ENCODE measurements around the gene CPT1B. TPM values are rescaled to one million over a fixed set of nuclear protein-coding genes. Genes with fewer than 3 reads are reported as not detected.

Gene CPT1B
- total RNA-seq, 1 donor from 2014 or later: 60.7 TPM

DNA sequence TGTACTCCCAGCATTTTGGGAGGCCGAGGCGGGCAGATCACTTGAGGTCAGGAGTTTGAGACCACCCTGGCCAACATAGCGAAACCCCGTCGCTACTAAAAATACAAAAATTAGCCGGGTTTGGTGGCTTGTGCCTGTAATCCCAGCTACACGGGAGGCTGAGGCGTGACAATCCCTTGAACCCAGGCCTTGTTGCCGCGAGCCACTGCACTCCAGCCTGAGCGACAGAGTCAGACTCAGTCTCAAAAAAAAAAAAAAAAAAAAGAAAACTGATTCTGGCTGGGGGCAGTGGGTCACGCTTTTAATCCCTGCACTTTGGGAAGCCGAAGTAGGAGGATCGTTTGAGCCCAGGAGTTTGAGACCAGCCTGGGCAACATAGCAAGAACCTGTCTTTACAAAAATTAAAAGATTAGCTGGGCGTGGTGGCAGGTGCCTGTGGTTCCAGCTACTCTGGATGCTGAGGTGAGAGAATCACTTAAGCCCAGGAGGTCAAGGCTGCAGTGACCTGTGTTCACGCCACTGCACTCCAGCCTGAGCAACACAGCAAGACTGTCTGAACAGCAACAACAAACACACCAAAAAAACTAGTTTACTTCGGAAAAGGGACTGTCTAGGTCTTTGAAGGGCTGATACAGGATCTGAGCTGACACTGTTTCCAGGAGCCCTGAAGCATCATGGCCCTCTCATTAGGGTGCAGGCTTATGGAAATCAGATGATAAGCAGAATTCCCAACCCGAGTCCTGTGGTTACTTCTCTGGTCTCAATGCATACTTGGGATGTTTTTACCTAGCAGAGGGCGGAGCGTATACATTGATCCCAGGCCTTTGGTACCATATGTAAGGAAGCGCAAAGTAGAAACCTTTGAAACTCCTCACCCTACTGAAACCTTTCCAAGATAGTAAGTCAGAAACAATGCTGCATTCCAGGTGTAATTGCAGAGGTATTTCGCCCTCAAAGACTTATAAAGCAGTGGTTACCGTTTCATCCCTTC, 6.2 kb upstream of the CPT1B start:
- TF ChIP-seq, protein P1, sequence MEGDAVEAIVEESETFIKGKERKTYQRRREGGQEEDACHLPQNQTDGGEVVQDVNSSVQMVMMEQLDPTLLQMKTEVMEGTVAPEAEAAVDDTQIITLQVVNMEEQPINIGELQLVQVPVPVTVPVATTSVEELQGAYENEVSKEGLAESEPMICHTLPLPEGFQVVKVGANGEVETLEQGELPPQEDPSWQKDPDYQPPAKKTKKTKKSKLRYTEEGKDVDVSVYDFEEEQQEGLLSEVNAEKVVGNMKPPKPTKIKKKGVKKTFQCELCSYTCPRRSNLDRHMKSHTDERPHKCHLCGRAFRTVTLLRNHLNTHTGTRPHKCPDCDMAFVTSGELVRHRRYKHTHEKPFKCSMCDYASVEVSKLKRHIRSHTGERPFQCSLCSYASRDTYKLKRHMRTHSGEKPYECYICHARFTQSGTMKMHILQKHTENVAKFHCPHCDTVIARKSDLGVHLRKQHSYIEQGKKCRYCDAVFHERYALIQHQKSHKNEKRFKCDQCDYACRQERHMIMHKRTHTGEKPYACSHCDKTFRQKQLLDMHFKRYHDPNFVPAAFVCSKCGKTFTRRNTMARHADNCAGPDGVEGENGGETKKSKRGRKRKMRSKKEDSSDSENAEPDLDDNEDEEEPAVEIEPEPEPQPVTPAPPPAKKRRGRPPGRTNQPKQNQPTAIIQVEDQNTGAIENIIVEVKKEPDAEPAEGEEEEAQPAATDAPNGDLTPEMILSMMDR (IDR thresholded peaks at IDR 0.05): no peak
- H3K27ac Mint-ChIP-seq (ENCODE audit: unreplicated experiment): no peak overlapping the region

DNA sequence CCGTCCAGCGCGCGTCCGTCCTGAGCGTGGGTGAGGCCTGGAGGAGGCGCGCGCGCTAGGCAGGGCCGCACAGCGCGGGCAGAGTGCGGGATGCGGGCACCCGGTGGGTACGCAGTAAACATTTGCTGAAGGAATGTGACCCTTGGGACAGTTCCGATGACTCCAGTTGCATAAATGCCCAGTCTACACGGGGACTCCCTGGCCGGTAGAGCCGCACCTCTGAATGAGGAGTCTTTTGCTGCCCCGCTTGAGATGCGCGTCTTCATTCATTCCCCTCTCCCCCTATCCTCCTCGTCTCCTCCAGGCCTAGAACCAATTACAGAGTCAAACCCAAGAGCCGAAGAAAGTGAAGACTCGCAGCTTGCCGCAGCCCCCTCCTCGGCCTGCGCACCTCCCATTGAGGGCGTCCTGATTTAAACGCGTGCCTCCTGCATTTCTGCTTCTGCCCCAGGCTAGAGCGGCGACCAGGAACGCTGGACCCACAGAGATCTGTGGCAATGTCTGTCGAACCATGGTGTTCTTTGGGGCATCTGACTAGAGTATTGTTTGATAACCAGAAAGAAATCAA, 5.2 kb upstream of the CPT1B start:
- Mint-ChIP-seq H3K27ac (ENCODE audit: unreplicated experiment) (peak overlapping the region; percentile 47), H3K36me3 (ENCODE audit: unreplicated experiment) (no peaks in the 10 kb centered on the region)
- no peak for DNase-seq (ENCODE audit: extremely low spot score, unreplicated experiment)

More for the DNA sequence above, 6.2 kb upstream of the CPT1B start:
- no peaks in the 10 kb centered on the region for H3K9me3 Mint-ChIP-seq (ENCODE audit: unreplicated experiment)
- DNase-seq (ENCODE audit: extremely low spot score, unreplicated experiment): no peak
- no peak overlapping the region for H3K4me3 Mint-ChIP-seq (ENCODE audit: unreplicated experiment)
- no peaks in the 10 kb centered on the region for H3K27me3 Mint-ChIP-seq (ENCODE audit: unreplicated experiment)
- H3K36me3 Mint-ChIP-seq (ENCODE audit: unreplicated experiment): no peaks in the 10 kb centered on the region
- peaks cover 16% of the 10 kb centered on the region for H3K4me1 Mint-ChIP-seq (ENCODE audit: unreplicated experiment)

DNA sequence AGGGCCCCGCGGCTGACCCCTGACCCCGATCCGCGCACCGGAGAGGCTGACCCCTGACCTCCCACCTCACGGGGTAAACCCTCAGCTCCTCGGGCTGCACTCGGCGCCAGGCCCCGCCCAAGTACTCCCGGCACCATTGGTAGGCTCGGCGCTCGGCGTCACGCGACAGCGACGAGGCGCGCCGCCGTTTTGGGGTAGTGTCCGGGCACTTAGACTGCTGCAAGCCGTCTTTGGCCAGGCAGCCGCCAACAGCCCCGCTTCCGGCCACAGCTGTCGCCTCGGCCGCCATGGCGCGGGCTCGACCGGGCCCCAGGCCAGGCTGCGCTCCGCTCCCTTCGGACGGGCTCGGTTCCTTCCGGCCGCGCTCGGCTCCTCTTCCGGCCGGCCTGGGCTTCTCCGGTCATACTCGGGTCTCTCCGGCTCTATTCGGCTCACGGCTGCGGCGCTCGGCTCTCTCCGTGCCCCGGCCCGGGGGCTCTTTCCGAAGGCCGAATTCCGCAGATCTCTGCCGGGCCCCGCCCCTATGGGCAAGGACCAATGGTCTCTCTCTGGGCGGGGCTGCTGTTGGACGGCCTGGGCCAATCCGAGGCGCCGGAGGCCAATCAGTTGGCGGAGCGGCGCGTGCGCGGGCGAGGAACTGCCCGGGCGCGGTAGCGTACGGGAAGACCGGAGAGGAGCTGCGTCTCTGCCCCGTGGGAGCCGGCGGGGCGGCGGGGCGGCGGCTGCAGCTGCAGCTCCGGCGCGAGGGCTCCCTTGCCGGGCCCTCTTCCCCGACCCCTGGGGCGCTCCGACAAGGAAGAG, 4.5 kb upstream of the CPT1B start, which contains the start of gene CHKB:
Gene CHKB, minus strand, starts transcription at position 357 of the 801 bp plus-strand sequence. Its CDS starts 68 bp downstream, at position 289.
- Mint-ChIP-seq H3K36me3 (ENCODE audit: unreplicated experiment) (no peaks in the 10 kb centered on the region), H3K27ac (ENCODE audit: unreplicated experiment) (peak within 1 kb of the TSS; percentile 80), H3K9me3 (ENCODE audit: unreplicated experiment) (no peaks in the 10 kb centered on the region), H3K4me1 (ENCODE audit: unreplicated experiment) (peaks cover 16% of the 10 kb centered on the region), H3K27me3 (ENCODE audit: unreplicated experiment) (no peaks in the 10 kb centered on the region), H3K4me3 (ENCODE audit: unreplicated experiment) (peak within 1 kb of the TSS; percentile 79)
- DNase-seq (ENCODE audit: extremely low spot score, unreplicated experiment): peak; percentile 100
- TF ChIP-seq, protein P1 (IDR thresholded peaks at IDR 0.05): no peak

More for the DNA sequence above, 5.2 kb upstream of the CPT1B start:
- Mint-ChIP-seq H3K4me3 (ENCODE audit: unreplicated experiment) (peak overlapping the region; percentile 79), H3K9me3 (ENCODE audit: unreplicated experiment) (no peaks in the 10 kb centered on the region), H3K27me3 (ENCODE audit: unreplicated experiment) (no peaks in the 10 kb centered on the region), H3K4me1 (ENCODE audit: unreplicated experiment) (peaks cover 16% of the 10 kb centered on the region)
- TF ChIP-seq, protein P1 (IDR thresholded peaks at IDR 0.05): no peak

DNA sequence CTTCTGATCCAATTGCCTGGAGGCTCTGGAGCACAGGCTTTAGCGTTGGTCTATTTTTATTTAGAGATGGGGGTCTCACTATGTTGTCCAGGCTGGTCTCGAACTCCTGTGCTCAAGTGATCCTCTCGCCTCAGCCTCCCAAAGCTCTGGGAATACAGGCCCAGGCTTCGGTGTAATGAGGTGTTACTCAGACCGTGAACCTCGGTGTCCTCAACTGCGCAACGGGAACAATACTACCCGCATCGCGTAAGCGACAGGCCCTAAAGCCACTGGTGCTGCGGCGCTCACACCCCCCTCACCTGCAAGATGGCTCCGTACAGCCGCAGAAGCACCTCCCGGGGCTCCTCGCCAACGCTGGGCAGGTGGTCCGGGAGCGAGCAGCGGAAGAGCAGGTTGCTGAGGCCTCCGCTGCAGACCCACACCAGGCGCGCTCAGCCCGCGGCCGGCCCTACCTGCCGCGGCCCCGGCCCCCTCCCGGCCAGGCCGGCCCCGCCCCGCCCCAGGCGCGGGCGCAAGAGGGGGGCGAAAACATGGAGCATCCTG, 3.8 kb upstream of the CPT1B start:
- DNase-seq (ENCODE audit: extremely low spot score, unreplicated experiment): no peak
- Mint-ChIP-seq H3K36me3 (ENCODE audit: unreplicated experiment) (no peaks in the 10 kb centered on the region), H3K9me3 (ENCODE audit: unreplicated experiment) (no peaks in the 10 kb centered on the region), H3K27ac (ENCODE audit: unreplicated experiment) (peak overlapping the region; percentile 80), H3K27me3 (ENCODE audit: unreplicated experiment) (no peaks in the 10 kb centered on the region), H3K4me1 (ENCODE audit: unreplicated experiment) (peaks cover 16% of the 10 kb centered on the region), H3K4me3 (ENCODE audit: unreplicated experiment) (peak overlapping the region; percentile 79)
- TF ChIP-seq, protein P1 (IDR thresholded peaks at IDR 0.05): no peak

Measured in osteocyte (in vitro differentiated cells).